Gastrocnemius medialis (tissue), 4 donors: Measurements from ENCODE around the gene CSNK1D. TPM values are rescaled to one million over a fixed set of nuclear protein-coding genes. Genes with fewer than 3 reads are reported as not detected.

Experiments
- ATAC-seq, 2 donors: fragments of 150-250 bp; one replicate each; pipeline ENCODE4 v1.9.1; 2016
- DNase-seq, 2 donors: peaks; one replicate each; pipeline ENCODE4 v3.0.0-alpha.2; 2019
- H3K27ac ChIP-seq, 4 donors: fragments of 200-600 bp; sonication (generic); 1 replicate in 1 of 4; 2 replicates in 3 of 4; pipeline ENCODE4 v1.5.1; 2016 to 2018; ENCODE audit warnings: mild to moderate bottlenecking in 2 of 4, moderate library complexity in 1 of 4
- H3K27me3 ChIP-seq, 3 donors: fragments of 200-600 bp; sonication (generic) in 2 of 3; 1 replicate in 1 of 3; 2 replicates in 2 of 3; pipeline versions ENCODE4 v1.5.1 to v1.6.0; 2016 to 2019; ENCODE audit warnings: mild to moderate bottlenecking in 1 of 3, moderate library complexity in 1 of 3
- H3K36me3 ChIP-seq, 2 donors: fragments of 200-600 bp; sonication (generic) in 1 of 2; one replicate each; pipeline ENCODE4 v1.5.1; 2017 to 2018
- H3K4me1 ChIP-seq, 2 donors: fragments of 200-600 bp; sonication (generic) in 1 of 2; one replicate each; pipeline ENCODE4 v1.5.1; 2016 to 2017; ENCODE audit warnings: mild to moderate bottlenecking in 2 of 2
- H3K4me3 ChIP-seq, 4 donors: fragments of 200-600 bp; sonication (generic) in 3 of 4; 1 replicate in 1 of 4; 2 replicates in 3 of 4; pipeline ENCODE4 v1.5.1; 2016 to 2019; ENCODE audit warnings: mild to moderate bottlenecking in 2 of 4
- H3K9me3 ChIP-seq, 3 donors: fragments of 200-600 bp; sonication (generic) in 2 of 3; 1 replicate in 1 of 3; 2 replicates in 2 of 3; pipeline ENCODE4 v1.5.1; 2016 to 2019
- CTCF ChIP-seq, 5 experiments: fragments of 450-650 bp in 3 of 5; fragments of 200-600 bp in 2 of 5; sonication (generic) in 2 of 5; IDR thresholded peaks in 4 of 5; conservative IDR thresholded peaks in 1 of 5; 1 replicate in 4 of 5; 2 replicates in 1 of 5; pipeline ENCODE4 v1.5.1; 2016 to 2019; ENCODE audit warnings: antibody characterized with exemption in 5 of 5, mild to moderate bottlenecking in 3 of 5, moderate library complexity in 3 of 5
- POLR2A ChIP-seq, 2 donors: fragments of 450-650 bp; IDR thresholded peaks; one replicate each; pipeline ENCODE4 v1.6.1; 2017; ENCODE audit warnings: antibody characterized with exemption in 2 of 2, mild to moderate bottlenecking in 2 of 2, moderate library complexity in 2 of 2
- in situ Hi-C, 4 donors: fragments of 200-750 bp; cut with MboI; loops; one replicate each; pipeline versions ENCODE4 v1.15.0 to v1.8.0; 2017; ENCODE audit warnings: low sequenced_read_pairs in 4 of 4
- intact Hi-C: fragments of 100-400 bp; cut with DNase I; formaldehyde crosslinking; loops from one replicate; pipeline ENCODE4 v1.15.1; 2023; ENCODE audit warnings: low total_unique reads
- total RNA-seq, 4 donors: library from RNA; depleted of rRNA; stranded (reverse); fragments of >200 nt; gene quantifications; one replicate each; pipeline versions ENCODE4 v1.1.0 to v1.2.3, GENCODE V29; 2016

The CSNK1D gene
- total RNA-seq, 4 donors from 2014 or later, result 34.0 to 55.2 (median 47.3) TPM

GRCh38 chr17:82204831-82205719 is 68.4 kb downstream of the CSNK1D start:
- peaks cover 5 to 6% of the 10 kb centered on the region in 2 donors for H3K4me1 ChIP-seq
- ATAC-seq, result peak in 1 of 2 donors; percentile 31
- intact Hi-C loops (loop anchor here (1.0 to 10.0 kb wide), 2 partner anchors 116 to 210 kb away; partner anchors contain the start of genes HEXD and OGFOD3), in situ Hi-C loops (loop anchor here in 3 of 4 donors (10.0 kb wide), 1 partner anchor 120 kb away; no protein-coding TSS in a partner anchor)
- no peaks in the 10 kb centered on the region for H3K27me3 ChIP-seq
- no peak for DNase-seq
- no peaks in the 10 kb centered on the region for H3K36me3 ChIP-seq
- peak overlapping the region in 1 of 4 donors; percentile 67 for H3K27ac ChIP-seq
- no peak overlapping the region for H3K4me3 ChIP-seq
- H3K9me3 ChIP-seq, result no peaks in the 10 kb centered on the region
- no peak for TF ChIP-seq CTCF (IDR thresholded peaks at IDR 0.05 in 4 of 5, conservative IDR thresholded peaks at IDR 0.05 in 1 of 5)
- no peak for TF ChIP-seq POLR2A (IDR thresholded peaks at IDR 0.05)

GRCh38 chr17:82203920-82204319 is 69.6 kb downstream of the CSNK1D start:
- H3K36me3 ChIP-seq, result no peaks in the 10 kb centered on the region
- TF ChIP-seq POLR2A (IDR thresholded peaks at IDR 0.05) (no peak), CTCF (IDR thresholded peaks at IDR 0.05 in 4 of 5, conservative IDR thresholded peaks at IDR 0.05 in 1 of 5) (no peak)
- H3K4me1 ChIP-seq, result peaks cover 5 to 6% of the 10 kb centered on the region in 2 donors
- ATAC-seq (no peak), DNase-seq (no peak)
- no peaks in the 10 kb centered on the region for H3K27me3 ChIP-seq
- H3K27ac ChIP-seq, result no peak overlapping the region
- no peaks in the 10 kb centered on the region for H3K9me3 ChIP-seq
- H3K4me3 ChIP-seq, result no peak overlapping the region
- intact Hi-C loops (loop anchor here (10.0 kb wide), 1 partner anchor 211 kb away; the partner anchor contains the start of genes HEXD and OGFOD3), in situ Hi-C loops (loop anchor here in 3 of 4 donors (10.0 kb wide), 1 partner anchor 121 kb away; no protein-coding TSS in a partner anchor)

- Histone ChIP-seq H3K36me3 (peaks cover 0 to 2% of the 10 kb centered on the region in 2 donors), H3K27ac (no peak overlapping the region), H3K4me3 (no peak overlapping the region), H3K27me3 (no peaks in the 10 kb centered on the region), H3K4me1 (peaks cover 5 to 6% of the 10 kb centered on the region in 2 donors), H3K9me3 (no peaks in the 10 kb centered on the region)
- DNase-seq (no peak), ATAC-seq (no peak)
- in situ Hi-C loops, result loop anchor here in 3 of 4 donors (10.0 kb wide), 1 partner anchor 122 kb away; no protein-coding TSS in a partner anchor
- no peak for TF ChIP-seq POLR2A (IDR thresholded peaks at IDR 0.05)
- TF ChIP-seq CTCF (IDR thresholded peaks at IDR 0.05 in 4 of 5, conservative IDR thresholded peaks at IDR 0.05 in 1 of 5), result no peak
- intact Hi-C loops, result loop anchor here (10.0 kb wide), 1 partner anchor 212 kb away; the partner anchor contains the start of genes HEXD and OGFOD3
Measured at GRCh38 chr17:82202981-82203380, 70.5 kb downstream of the CSNK1D start.

GRCh38 chr17:82201498-82201910 is 72.0 kb downstream of the CSNK1D start:
- no peak for TF ChIP-seq CTCF (IDR thresholded peaks at IDR 0.05 in 4 of 5, conservative IDR thresholded peaks at IDR 0.05 in 1 of 5)
- no peak for TF ChIP-seq POLR2A (IDR thresholded peaks at IDR 0.05)
- no peak for DNase-seq
- Histone ChIP-seq H3K36me3 (peaks cover 0 to 12% of the 10 kb centered on the region in 2 donors), H3K27ac (no peak overlapping the region), H3K4me3 (no peak overlapping the region), H3K27me3 (no peaks in the 10 kb centered on the region), H3K4me1 (peaks cover 5 to 6% of the 10 kb centered on the region in 2 donors), H3K9me3 (no peaks in the 10 kb centered on the region)
- intact Hi-C loops (loop anchor here (10.0 kb wide), 1 partner anchor 213 kb away; the partner anchor contains the start of genes HEXD and OGFOD3), in situ Hi-C loops (loop anchor here in 3 of 4 donors (10.0 kb wide), 1 partner anchor 123 kb away; no protein-coding TSS in a partner anchor)
- ATAC-seq, result no peak
